Nucleus accumbens (tissue), 56 donors: ENCODE measurements around the gene FAM90A1.

Experiments used
- DNase-seq, 56 donors: peaks; one replicate each; lab custom pipeline; 2025; lab: John Stamatoyannopoulos, UW

Gene FAM90A1

GRCh38 chr12:8179989-8180585, 47.3 kb downstream of the FAM90A1 start:
- peak; percentile 8 to 93 (median 70) for DNase-seq

- peak in 2 of 56 donors; percentile 1 for DNase-seq
These were observed 54.5 kb downstream of the FAM90A1 start for GRCh38 chr12:8172911-8173310.
